Ectodermal cell (in vitro differentiated cells): ENCODE data around the gene ANKHD1. TPM values are rescaled to one million over a fixed set of nuclear protein-coding genes. Genes with fewer than 3 reads are reported as not detected.

Source experiments
- H3K27ac ChIP-seq: 2 replicates; pipeline ENCODE4 v1.7.0; 2013; ENCODE audit warnings: mild to moderate bottlenecking, low read depth, low read length; ENCODE audit not compliant: insufficient read depth, poor library complexity, severe bottlenecking
- H3K27me3 ChIP-seq: 2 replicates; pipeline ENCODE4 v1.7.0; 2013; ENCODE audit warnings: mild to moderate bottlenecking, low read length; ENCODE audit not compliant: insufficient read depth, control insufficient read depth, poor library complexity, severe bottlenecking
- H3K36me3 ChIP-seq: one replicate; pipeline ENCODE4 v1.7.0; 2013; ENCODE audit warnings: low read length; ENCODE audit not compliant: control insufficient read depth, insufficient read depth
- H3K4me1 ChIP-seq: one replicate; pipeline ENCODE4 v1.7.0; 2013; ENCODE audit warnings: low read length; ENCODE audit not compliant: control insufficient read depth, insufficient read depth
- H3K4me3 ChIP-seq: 2 replicates; pipeline ENCODE4 v1.7.0; 2013; ENCODE audit warnings: low read depth, low read length, control low read depth; ENCODE audit not compliant: insufficient read depth
- H3K9me3 ChIP-seq: 2 replicates; pipeline ENCODE4 v1.7.0; 2013; ENCODE audit warnings: mild to moderate bottlenecking, low read length, moderate library complexity; ENCODE audit not compliant: control insufficient read depth
- WGBS, 2 experiments: methylation state at CpG; one replicate each; pipeline ENCODE4 v1.1.7; 2013; ENCODE audit warnings: missing lambda C conversion rate in 2 of 2; 5-methylcytosine and 5-hydroxymethylcytosine counted together
- polyA plus RNA-seq, 4 experiments: library from polyadenylated mRNA; stranded (reverse); fragments of 50-300 nt; gene quantifications; one replicate each; pipeline ENCODE4 v1.2.3, GENCODE V29; 2013

The ANKHD1 gene
- polyA plus RNA-seq (2013, experiment 1 of 4), result 97.4 TPM
- 124 TPM for polyA plus RNA-seq (2013, experiment 2 of 4)
- polyA plus RNA-seq (2013, experiment 3 of 4), result 67.3 TPM
- 74.9 TPM for polyA plus RNA-seq (2013, experiment 4 of 4)

GRCh38 chr5:140401362-140402257 lies at the start of gene ANKHD1:
Gene ANKHD1, plus strand, starts transcription at chr5:140401833. Its CDS starts 135 bp downstream, at chr5:140401968.
- Histone ChIP-seq H3K27me3 (no peaks in the 10 kb centered on the region), H3K27ac (peak within 1 kb of the TSS; percentile 89), H3K4me1 (peaks cover 5% of the 10 kb centered on the region), H3K9me3 (no peaks in the 10 kb centered on the region), H3K4me3 (peak within 1 kb of the TSS; percentile 100), H3K36me3 (no peaks in the 10 kb centered on the region)
- 0 to 1% methylated on average over 83 of the region's 83 CpGs for WGBS, 2 experiments

DNA sequence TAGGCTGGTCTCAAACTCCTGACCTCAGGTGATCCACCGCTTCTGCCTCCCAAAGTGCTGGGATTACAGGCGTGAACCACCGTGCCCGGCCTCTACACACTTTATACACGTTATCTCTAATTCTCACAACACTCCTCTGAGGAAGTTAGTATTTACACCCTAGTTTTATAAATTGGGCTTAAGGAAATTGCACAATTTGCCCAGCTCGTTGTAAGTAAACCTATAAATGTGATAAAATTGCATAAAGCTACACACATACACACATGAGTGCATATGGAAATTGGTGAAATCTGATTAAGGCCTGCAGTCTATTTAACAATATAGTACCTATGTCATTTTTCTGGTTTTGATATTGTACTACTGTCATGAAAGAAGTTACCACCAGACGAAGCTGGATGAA lies 46.1 kb upstream of the ANKHD1 start:
- WGBS, 2 experiments, result 93 to 97% methylated on average over 6 of the region's 7 CpGs
- H3K9me3 ChIP-seq, result no peaks in the 10 kb centered on the region

DNA sequence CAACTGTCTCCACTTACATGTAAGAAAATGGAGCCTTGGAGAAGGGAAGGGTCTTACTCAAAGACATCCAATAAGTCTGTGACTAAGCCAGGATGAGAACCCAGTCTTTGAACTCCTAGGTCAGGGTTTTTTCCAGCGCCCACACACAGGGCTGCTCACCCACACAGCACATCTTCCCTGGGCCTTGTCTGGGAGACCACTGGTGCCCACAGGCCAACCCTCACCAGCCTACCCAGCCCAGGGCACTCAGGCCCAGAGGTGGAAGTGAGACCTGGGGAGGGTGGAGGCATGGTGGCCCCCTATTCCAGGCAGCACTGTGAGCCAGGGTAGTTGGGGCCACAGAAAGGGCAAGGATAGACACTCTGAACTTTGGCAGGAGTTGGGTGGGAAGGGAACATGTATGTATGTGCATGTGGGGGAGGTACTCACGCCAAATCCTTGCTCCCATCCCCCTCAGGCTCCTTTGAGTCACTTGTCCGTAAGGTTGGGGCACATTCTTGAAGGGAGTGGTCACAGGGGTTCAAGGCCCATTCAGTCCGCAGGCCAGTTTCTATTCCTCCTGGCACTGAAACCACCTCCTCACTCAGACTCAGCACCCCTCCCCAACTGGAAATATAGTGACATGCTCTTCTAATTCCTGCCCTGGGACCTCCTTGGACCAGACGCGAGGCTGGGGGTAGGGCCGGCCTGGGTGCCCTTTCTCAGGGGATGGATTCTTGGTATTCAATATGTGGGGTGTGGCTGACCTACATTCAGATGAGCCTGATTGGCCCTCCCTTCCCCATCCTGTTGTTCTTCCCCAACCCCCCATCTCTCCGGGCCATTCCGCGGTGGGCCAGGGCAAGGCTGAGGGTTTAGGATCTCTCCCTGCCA lies 44.5 kb upstream of the ANKHD1 start:
- WGBS, 2 experiments, result 58 to 59% methylated on average over 10 of the region's 10 CpGs
- Histone ChIP-seq H3K4me1 (no peaks in the 10 kb centered on the region), H3K27ac (no peak overlapping the region), H3K27me3 (no peaks in the 10 kb centered on the region), H3K4me3 (no peak overlapping the region), H3K9me3 (no peaks in the 10 kb centered on the region), H3K36me3 (no peaks in the 10 kb centered on the region)

More for the DNA sequence above, 46.1 kb upstream of the ANKHD1 start:
- no peaks in the 10 kb centered on the region for H3K4me1 ChIP-seq
- no peak overlapping the region for H3K27ac ChIP-seq
- H3K36me3 ChIP-seq, result no peaks in the 10 kb centered on the region
- H3K27me3 ChIP-seq, result no peaks in the 10 kb centered on the region
- no peak overlapping the region for H3K4me3 ChIP-seq

DNA sequence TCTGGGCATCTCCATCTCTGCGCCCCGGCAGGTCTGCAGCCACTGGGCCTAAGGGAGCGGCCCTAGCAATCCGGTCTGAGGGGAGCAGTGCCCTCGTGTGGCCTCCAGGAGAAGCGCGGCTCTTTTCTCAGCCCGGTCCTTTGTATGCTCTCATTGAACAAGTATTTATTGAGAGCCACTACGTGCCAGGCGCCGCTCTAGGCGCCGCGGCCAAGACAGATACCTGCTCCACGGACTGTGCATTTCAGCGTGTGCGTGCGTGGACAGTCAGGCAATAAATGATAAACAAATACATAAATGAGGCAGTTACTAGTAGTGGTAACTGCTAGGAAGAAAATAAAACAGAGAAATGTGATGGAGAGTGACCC lies 43.9 kb upstream of the ANKHD1 start:
- Histone ChIP-seq H3K27me3 (no peaks in the 10 kb centered on the region), H3K4me1 (no peaks in the 10 kb centered on the region), H3K36me3 (no peaks in the 10 kb centered on the region), H3K9me3 (no peaks in the 10 kb centered on the region), H3K4me3 (no peak overlapping the region), H3K27ac (no peak overlapping the region)
- WGBS, 2 experiments, result 7 to 10% methylated on average over 18 of the region's 18 CpGs

DNA sequence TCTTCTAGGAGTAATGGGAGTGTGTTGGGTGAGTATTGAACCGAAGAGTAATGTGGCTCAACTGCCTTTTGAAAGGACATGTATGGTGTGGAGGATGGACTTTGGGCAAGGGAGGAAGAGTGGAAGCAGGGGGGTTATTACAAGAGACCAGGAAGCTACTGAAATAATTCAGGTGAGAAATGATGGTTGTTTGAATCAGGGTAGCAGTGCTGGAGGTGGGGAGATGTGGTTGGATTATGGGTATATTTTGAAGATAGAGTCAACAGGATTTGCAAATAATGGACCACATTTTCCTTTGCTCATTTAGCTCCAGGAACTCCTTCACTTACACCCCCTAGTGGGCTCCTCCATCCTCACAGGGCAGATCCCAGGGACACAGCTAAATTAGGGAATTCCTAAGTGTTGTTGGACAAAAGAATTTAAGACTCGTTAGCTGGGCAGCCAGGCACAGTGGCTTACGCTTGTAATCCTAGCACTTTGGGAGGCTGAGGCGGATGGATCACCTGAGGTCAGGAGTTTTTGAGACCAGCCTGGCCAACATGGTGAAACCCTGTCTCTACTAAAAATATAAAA lies 42.8 kb upstream of the ANKHD1 start:
- no peak overlapping the region for H3K27ac ChIP-seq
- no peaks in the 10 kb centered on the region for H3K9me3 ChIP-seq
- H3K36me3 ChIP-seq, result no peaks in the 10 kb centered on the region
- 57 to 70% methylated on average over 4 of the region's 4 CpGs for WGBS, 2 experiments
- no peak overlapping the region for H3K4me3 ChIP-seq
- H3K27me3 ChIP-seq, result peaks cover 6% of the 10 kb centered on the region
- H3K4me1 ChIP-seq, result no peaks in the 10 kb centered on the region

DNA sequence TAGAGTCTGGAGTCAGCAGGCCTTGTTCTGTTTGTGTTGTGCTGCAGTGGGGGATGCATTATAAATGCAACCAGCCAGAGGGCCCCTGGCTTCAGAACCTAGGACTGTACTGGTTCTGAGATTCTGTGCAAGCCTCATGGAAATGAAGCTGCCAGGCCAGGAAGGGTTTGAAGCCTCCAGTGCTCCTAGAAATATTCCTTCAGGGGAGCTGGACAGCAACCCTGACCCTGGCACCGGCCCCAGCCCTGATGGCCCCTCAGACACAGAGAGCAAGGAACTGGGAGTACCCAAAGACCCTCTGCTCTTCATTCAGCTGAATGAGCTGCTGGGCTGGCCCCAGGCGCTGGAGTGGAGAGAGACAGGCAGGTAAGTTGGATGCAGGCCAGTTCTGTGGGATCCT lies 41.5 kb upstream of the ANKHD1 start, which contains the start of gene SLC4A9:
SLC4A9 (plus strand) TSS at position 94 of the 400 bp plus-strand sequence; CDS start at position 137, 43 bp downstream.
- Histone ChIP-seq H3K36me3 (no peaks in the 10 kb centered on the region), H3K27ac (no peak within 1 kb of the TSS), H3K4me1 (no peaks in the 10 kb centered on the region), H3K27me3 (peaks cover 8% of the 10 kb centered on the region), H3K9me3 (no peaks in the 10 kb centered on the region), H3K4me3 (no peak within 1 kb of the TSS)
- WGBS, 2 experiments, result 95 to 97% methylated on average over 2 of the region's 2 CpGs

DNA sequence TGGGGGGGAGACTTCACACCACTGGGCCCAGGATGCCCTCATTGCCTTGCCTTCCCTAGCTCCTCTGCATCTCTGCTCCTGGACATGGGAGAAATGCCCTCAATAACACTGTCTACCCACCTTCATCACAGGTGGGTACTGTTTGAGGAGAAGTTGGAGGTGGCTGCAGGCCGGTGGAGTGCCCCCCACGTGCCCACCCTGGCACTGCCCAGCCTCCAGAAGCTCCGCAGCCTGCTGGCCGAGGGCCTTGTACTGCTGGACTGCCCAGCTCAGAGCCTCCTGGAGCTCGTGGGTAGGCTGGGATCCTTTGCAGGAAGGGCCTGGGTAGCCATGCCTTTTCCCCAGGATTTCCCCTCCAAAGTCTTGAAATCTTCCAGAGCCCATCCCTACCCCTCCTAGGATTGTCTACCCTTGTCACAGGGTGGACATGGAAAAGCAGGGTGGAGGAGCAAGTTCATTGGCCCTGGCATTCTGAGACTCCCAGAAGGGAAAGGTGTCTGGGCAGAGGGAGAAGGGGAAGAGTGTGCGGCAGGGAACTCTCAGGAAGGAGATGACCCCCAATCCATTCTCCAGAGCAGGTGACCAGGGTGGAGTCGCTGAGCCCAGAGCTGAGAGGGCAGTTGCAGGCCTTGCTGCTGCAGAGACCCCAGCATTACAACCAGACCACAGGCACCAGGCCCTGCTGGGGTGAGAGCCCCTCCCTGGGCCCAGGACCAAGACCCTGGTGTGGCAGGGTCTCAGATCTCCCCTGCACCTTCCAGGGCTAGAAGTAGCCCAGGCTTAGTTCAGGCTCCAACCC lies 40.8 kb upstream of the ANKHD1 start:
- 92 to 93% methylated on average over 7 of the region's 7 CpGs for WGBS, 2 experiments
- H3K27ac ChIP-seq, result no peak overlapping the region
- H3K27me3 ChIP-seq, result peaks cover 8% of the 10 kb centered on the region
- H3K4me1 ChIP-seq, result no peaks in the 10 kb centered on the region
- no peaks in the 10 kb centered on the region for H3K36me3 ChIP-seq
- H3K9me3 ChIP-seq, result no peaks in the 10 kb centered on the region
- H3K4me3 ChIP-seq, result no peak overlapping the region

DNA sequence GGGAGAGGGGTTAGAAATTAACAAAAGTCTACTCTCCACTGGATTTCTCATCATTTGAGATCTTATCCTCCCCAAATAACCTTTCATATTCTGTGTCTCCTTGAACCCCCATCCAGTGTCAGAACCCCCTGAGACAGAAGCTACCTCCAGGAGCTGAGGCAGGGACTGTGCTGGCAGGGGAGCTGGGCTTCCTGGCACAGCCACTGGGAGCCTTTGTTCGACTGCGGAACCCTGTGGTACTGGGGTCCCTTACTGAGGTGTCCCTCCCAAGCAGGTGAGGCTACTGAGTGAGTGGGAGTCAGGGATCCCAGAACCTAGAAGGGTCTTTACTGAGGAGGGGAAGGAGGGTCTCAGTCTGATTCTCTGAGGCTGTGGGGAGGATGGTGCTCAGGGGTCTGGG lies 39.7 kb upstream of the ANKHD1 start:
- H3K27ac ChIP-seq, result no peak overlapping the region
- WGBS, 2 experiments, result 92 to 93% methylated on average over 2 of the region's 2 CpGs

GRCh38 chr5:140362311-140362710 lies 39.3 kb upstream of the ANKHD1 start:
- WGBS, 2 experiments, result 94 to 95% methylated on average over 8 of the region's 8 CpGs
- Histone ChIP-seq H3K36me3 (no peaks in the 10 kb centered on the region), H3K9me3 (no peaks in the 10 kb centered on the region), H3K27me3 (peaks cover 8% of the 10 kb centered on the region), H3K4me3 (no peak overlapping the region), H3K27ac (no peak overlapping the region), H3K4me1 (no peaks in the 10 kb centered on the region)

More for the DNA sequence above, 39.7 kb upstream of the ANKHD1 start:
- Histone ChIP-seq H3K4me3 (no peak overlapping the region), H3K4me1 (no peaks in the 10 kb centered on the region), H3K27me3 (peaks cover 8% of the 10 kb centered on the region), H3K36me3 (no peaks in the 10 kb centered on the region), H3K9me3 (no peaks in the 10 kb centered on the region)
